ENCODE results near the gene GALT. TPM values are rescaled to one million over a fixed set of nuclear protein-coding genes. Genes with fewer than 3 reads are reported as not detected.

GALT gene
- 10 to 100 TPM in 3 of 4 donors, 1 to 10 TPM in 1; 8.1 to 23.6 (median 20.0) TPM for total RNA-seq

DNA sequence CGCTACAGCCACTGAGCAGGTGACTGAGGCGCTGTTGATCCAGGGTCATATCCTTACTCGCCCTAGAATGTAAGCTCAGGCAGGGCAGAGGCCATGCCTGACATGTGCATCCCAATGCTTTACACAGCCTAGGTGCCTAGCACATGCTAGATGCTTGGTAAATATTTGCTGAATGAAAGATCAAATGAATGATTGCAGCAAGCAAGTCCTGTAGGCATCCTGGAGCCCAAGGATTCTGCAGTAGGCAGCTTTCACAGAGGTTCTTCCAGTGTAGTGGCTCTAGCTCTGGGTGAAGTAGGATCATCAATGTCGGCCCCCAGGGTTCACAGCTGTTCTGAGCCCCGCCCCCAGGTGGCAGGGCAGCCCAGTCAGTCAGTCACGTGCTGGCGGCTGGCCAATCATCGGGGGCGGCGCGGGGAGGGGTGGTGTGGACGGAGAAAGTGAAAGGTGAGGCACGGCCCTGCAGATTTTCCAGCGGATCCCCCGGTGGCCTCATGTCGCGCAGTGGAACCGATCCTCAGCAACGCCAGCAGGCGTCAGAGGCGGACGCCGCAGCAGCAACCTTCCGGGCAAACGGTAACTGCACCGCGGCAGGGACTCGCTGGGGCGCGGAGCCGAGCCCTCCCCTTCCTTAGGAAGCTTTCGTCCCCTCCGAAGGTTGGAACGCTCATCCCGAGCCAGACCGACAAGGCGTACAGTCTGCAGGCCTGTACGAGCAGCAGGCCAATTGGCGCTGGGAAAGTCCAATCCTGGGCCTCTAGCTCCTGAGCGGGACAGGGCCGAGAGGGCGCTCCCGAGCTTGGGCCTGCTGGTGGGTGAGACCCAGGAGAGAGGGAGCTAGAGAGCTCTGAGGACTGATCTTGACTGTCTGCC lies at the start of gene GALT:
TSS of gene GALT (plus strand) at position 465 of the 873 bp plus-strand sequence. CDS start at position 495, 30 bp downstream.
- DNase-seq (peak; percentile 85 to 92), ATAC-seq (peak; percentile 76 to 80)
- in situ Hi-C loops (cut with MboI; ENCODE audit: low sequenced_read_pairs in 4 of 4) (loop anchor here in 1 of 4 donors (10.0 kb wide), 1 partner anchor 58 kb away; no protein-coding TSS in a partner anchor), intact Hi-C loops (cut with DNase I; ENCODE audit: low total_unique reads) (loop anchor here (1.0 kb wide), 1 partner anchor 55 kb away; no protein-coding TSS in a partner anchor)
- H3K27me3 ChIP-seq, result no peaks in the 10 kb centered on the region
- no peaks in the 10 kb centered on the region for H3K9me3 ChIP-seq
- peak within 1 kb of the TSS; percentile 88 to 94 (median 90) for H3K27ac ChIP-seq
- TF ChIP-seq, protein P1, sequence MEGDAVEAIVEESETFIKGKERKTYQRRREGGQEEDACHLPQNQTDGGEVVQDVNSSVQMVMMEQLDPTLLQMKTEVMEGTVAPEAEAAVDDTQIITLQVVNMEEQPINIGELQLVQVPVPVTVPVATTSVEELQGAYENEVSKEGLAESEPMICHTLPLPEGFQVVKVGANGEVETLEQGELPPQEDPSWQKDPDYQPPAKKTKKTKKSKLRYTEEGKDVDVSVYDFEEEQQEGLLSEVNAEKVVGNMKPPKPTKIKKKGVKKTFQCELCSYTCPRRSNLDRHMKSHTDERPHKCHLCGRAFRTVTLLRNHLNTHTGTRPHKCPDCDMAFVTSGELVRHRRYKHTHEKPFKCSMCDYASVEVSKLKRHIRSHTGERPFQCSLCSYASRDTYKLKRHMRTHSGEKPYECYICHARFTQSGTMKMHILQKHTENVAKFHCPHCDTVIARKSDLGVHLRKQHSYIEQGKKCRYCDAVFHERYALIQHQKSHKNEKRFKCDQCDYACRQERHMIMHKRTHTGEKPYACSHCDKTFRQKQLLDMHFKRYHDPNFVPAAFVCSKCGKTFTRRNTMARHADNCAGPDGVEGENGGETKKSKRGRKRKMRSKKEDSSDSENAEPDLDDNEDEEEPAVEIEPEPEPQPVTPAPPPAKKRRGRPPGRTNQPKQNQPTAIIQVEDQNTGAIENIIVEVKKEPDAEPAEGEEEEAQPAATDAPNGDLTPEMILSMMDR (IDR thresholded peaks at IDR 0.05 in 4 of 5, conservative IDR thresholded peaks at IDR 0.05 in 1 of 5), result peak; percentile 15 to 65 (median 39)
- TF ChIP-seq POLR2A (IDR thresholded peaks at IDR 0.05), result peak; percentile 30 to 55
- peaks cover 0 to 14% of the 10 kb centered on the region in 2 donors for H3K36me3 ChIP-seq
- H3K4me3 ChIP-seq, result peak within 1 kb of the TSS; percentile 67 to 85 (median 81)
- H3K4me1 ChIP-seq, result peaks cover 30% of the 10 kb centered on the region in 2 donors

DNA sequence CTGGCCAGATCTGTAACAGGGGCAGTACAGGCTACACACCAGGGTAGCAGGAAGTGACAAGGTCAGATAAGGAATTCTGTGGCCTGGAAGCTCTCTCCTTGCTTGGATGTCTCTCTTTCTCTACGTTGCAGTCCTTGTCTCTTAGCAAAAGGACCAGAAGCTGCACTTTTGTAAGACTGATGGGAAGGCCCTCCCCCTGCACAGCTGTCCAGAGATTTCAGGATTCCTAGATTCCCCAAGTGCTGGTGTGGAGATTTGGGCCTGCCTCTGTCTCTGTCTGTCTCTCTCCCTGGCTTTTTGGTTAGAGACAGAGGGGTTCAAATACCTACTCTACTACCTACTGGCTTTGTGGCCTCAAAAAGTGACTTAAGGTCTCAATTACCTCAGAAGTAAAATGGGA lies 46.9 kb upstream of the GALT start:
- in situ Hi-C loops (cut with MboI; ENCODE audit: low sequenced_read_pairs in 4 of 4) (loop anchor here in 2 of 4 donors (5.0 kb wide), 2 partner anchors 42 to 47 kb away; no protein-coding TSS in a partner anchor), intact Hi-C loops (cut with DNase I; ENCODE audit: low total_unique reads) (loop anchor here (10.0 kb wide), 1 partner anchor 345 kb away; no protein-coding TSS in a partner anchor)
- no peak for ATAC-seq
- Histone ChIP-seq H3K4me1 (peaks cover 29 to 35% of the 10 kb centered on the region in 2 donors), H3K9me3 (no peaks in the 10 kb centered on the region), H3K36me3 (no peaks in the 10 kb centered on the region), H3K27ac (peak overlapping the region in 2 of 4 donors; percentile 9 to 17), H3K4me3 (no peak overlapping the region), H3K27me3 (no peaks in the 10 kb centered on the region)
- no peak for DNase-seq
- TF ChIP-seq, protein P1 (IDR thresholded peaks at IDR 0.05 in 4 of 5, conservative IDR thresholded peaks at IDR 0.05 in 1 of 5), result no peak
- TF ChIP-seq POLR2A (IDR thresholded peaks at IDR 0.05), result no peak

DNA sequence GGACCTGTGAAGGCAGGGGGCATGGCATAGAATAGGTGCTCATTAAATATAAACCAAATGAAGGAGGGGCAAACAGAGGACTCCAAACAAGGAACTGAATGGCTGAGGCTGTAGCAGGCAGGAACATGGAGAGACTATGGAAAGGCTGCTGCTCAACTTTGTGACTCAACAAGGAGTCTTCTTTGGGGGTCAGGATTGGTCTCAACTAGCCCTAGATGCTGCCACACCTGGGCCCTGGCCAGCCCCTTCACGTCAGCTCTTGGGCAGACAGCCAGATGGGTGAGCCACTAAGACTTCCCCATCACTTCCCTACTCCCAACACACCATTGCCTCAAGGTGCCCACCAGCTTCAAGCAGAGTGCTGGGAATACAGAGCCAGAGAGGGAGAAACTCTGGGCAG lies 45.6 kb upstream of the GALT start:
- no peak for TF ChIP-seq POLR2A (IDR thresholded peaks at IDR 0.05)
- TF ChIP-seq, protein P1 (IDR thresholded peaks at IDR 0.05 in 4 of 5, conservative IDR thresholded peaks at IDR 0.05 in 1 of 5), result no peak
- no peak overlapping the region for H3K4me3 ChIP-seq
- in situ Hi-C loops (cut with MboI; ENCODE audit: low sequenced_read_pairs in 4 of 4), result loop anchor here (5.0 to 25.0 kb wide), 3 partner anchors 49 to 196 kb away; partner anchors contain the start of gene ENHO (in 1 of the 4)
- no peak for ATAC-seq
- intact Hi-C loops (cut with DNase I; ENCODE audit: low total_unique reads), result loop anchor here (5.0 kb wide), 1 partner anchor 144 kb away; the partner anchor contains the start of genes DNAI1 and FAM219A
- H3K36me3 ChIP-seq, result no peaks in the 10 kb centered on the region
- no peak for DNase-seq
- peaks cover 17 to 22% of the 10 kb centered on the region in 2 donors for H3K4me1 ChIP-seq
- H3K27me3 ChIP-seq, result no peaks in the 10 kb centered on the region
- no peaks in the 10 kb centered on the region for H3K9me3 ChIP-seq
- H3K27ac ChIP-seq, result no peak overlapping the region

DNA sequence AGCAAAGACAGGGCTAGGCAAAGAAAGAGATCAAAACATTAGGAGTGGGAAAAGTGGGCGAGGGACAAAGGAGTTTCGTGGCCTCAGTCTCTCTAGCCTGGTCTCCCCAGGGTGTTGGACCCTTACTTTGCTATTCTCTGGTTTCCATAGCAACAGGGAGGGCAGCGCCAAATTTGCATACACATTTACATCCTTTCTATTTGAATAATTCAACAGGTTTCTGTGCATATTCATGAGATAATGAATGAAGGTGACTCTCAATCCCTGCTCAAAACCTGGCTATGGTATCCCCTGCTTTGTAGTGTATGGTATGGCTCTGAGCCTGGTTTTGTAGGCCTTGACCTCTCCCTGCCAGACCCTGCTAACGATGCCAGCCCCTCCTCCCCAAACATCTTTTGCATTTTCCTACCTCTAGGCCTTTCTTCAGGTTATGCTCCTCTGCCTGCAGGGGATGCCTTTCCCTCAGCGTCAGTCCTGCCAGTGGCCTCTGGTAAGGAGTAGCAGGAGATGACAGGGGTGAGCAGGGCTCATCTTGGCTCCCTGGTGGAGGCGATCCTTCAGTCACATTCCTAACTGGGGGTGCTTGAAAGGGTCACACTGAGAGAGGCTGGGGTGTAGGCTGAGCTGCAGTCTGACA lies 44.4 kb upstream of the GALT start:
- TF ChIP-seq POLR2A (IDR thresholded peaks at IDR 0.05), result no peak
- TF ChIP-seq, protein P1 (IDR thresholded peaks at IDR 0.05 in 4 of 5, conservative IDR thresholded peaks at IDR 0.05 in 1 of 5), result no peak
- ATAC-seq (no peak), DNase-seq (no peak)
- H3K36me3 ChIP-seq, result no peaks in the 10 kb centered on the region
- H3K4me1 ChIP-seq, result peaks cover 5 to 10% of the 10 kb centered on the region in 2 donors
- no peaks in the 10 kb centered on the region for H3K9me3 ChIP-seq
- H3K27me3 ChIP-seq, result no peaks in the 10 kb centered on the region
- H3K4me3 ChIP-seq, result no peak overlapping the region
- intact Hi-C loops (cut with DNase I; ENCODE audit: low total_unique reads) (loop anchor here (5.0 kb wide), 1 partner anchor 145 kb away; the partner anchor contains the start of genes DNAI1 and FAM219A), in situ Hi-C loops (cut with MboI; ENCODE audit: low sequenced_read_pairs in 4 of 4) (loop anchor here (5.0 to 25.0 kb wide), 3 partner anchors 50 to 197 kb away; partner anchors contain the start of gene ENHO (in 1 of the 4))
- peak overlapping the region in 3 of 4 donors; percentile 40 to 53 (median 41) for H3K27ac ChIP-seq
